Loucy (cell line): Measurements from ENCODE around the gene MRPS34.

Source experiments
- H2AFZ ChIP-seq: fragments of 200-600 bp; sonication (generic); 2 replicates; pipeline ENCODE4 v1.6.0; 2016; ENCODE audit warnings: antibody characterized with exemption, mild to moderate bottlenecking, low read length, moderate library complexity
- H3F3A ChIP-seq: fragments of 200-600 bp; 2 replicates; pipeline ENCODE4 v1.6.0; 2016; ENCODE audit warnings: antibody characterized with exemption, low read depth, mild to moderate bottlenecking
- H3K27me3 ChIP-seq: fragments of 200-600 bp; sonication (generic); 2 replicates; pipeline ENCODE4 v1.6.1; 2014; ENCODE audit warnings: low read length, mild to moderate bottlenecking; ENCODE audit not compliant: insufficient read depth, poor library complexity, severe bottlenecking
- H3K36me3 ChIP-seq: fragments of 200-600 bp; sonication (generic); 2 replicates; pipeline ENCODE4 v1.6.1; 2016; ENCODE audit warnings: low read length; ENCODE audit not compliant: insufficient read depth
- H3K4me1 ChIP-seq: fragments of 200-600 bp; sonication (generic); 2 replicates; pipeline ENCODE4 v1.5.1; 2014; ENCODE audit warnings: low read length, mild to moderate bottlenecking; ENCODE audit not compliant: insufficient read depth, poor library complexity, severe bottlenecking
- H3K4me2 ChIP-seq: fragments of 200-600 bp; sonication (generic); 2 replicates; pipeline ENCODE4 v1.6.0; 2014; ENCODE audit warnings: antibody characterized with exemption, low read length, low read depth, mild to moderate bottlenecking; ENCODE audit not compliant: poor library complexity, severe bottlenecking
- H3K4me3 ChIP-seq: fragments of 200-600 bp; sonication (generic); 2 replicates; pipeline ENCODE4 v1.5.1; 2014; ENCODE audit warnings: low read length, mild to moderate bottlenecking, mixed read lengths; ENCODE audit not compliant: poor library complexity, severe bottlenecking
- H3K79me2 ChIP-seq: fragments of 200-600 bp; sonication (generic); 2 replicates; pipeline ENCODE4 v1.6.1; 2014; ENCODE audit warnings: low read length; ENCODE audit not compliant: insufficient read depth
- H3K9ac ChIP-seq: fragments of 200-600 bp; sonication (generic); 2 replicates; pipeline ENCODE4 v1.6.0; 2014; ENCODE audit warnings: mild to moderate bottlenecking, low read depth, low read length, moderate library complexity; ENCODE audit not compliant: poor library complexity, severe bottlenecking
- H3K9me2 ChIP-seq: fragments of 200-600 bp; sonication (generic); replicated peaks from 2 replicates; pipeline ENCODE4 v1.6.1; 2016; ENCODE audit warnings: low read depth, low read length, mixed read lengths
- H3K9me3 ChIP-seq: fragments of 200-600 bp; sonication (generic); 2 replicates; pipeline ENCODE4 v1.6.1; 2014; ENCODE audit warnings: mild to moderate bottlenecking, antibody characterized with exemption, low read length, low read depth; ENCODE audit not compliant: insufficient read depth
- H4K20me1 ChIP-seq: fragments of 200-600 bp; sonication (generic); 2 replicates; pipeline ENCODE4 v1.6.0; 2014; ENCODE audit warnings: antibody characterized with exemption, low read length, mild to moderate bottlenecking; ENCODE audit not compliant: insufficient read depth, poor library complexity, severe bottlenecking
- EZH2phosphoT487 ChIP-seq: fragments of 200-600 bp; IDR thresholded peaks from 2 replicates; pipeline ENCODE4 v1.6.1; 2018; ENCODE audit warnings: antibody characterized with exemption, mild to moderate bottlenecking, moderate library complexity, borderline replicate concordance
- TF ChIP-seq, protein P1 (sequence below): fragments of 200-600 bp; sonication (generic); conservative IDR thresholded peaks from 2 replicates; pipeline ENCODE4 v1.5.1; 2014; ENCODE audit warnings: mild to moderate bottlenecking, antibody characterized with exemption, low read length

Gene MRPS34

DNA sequence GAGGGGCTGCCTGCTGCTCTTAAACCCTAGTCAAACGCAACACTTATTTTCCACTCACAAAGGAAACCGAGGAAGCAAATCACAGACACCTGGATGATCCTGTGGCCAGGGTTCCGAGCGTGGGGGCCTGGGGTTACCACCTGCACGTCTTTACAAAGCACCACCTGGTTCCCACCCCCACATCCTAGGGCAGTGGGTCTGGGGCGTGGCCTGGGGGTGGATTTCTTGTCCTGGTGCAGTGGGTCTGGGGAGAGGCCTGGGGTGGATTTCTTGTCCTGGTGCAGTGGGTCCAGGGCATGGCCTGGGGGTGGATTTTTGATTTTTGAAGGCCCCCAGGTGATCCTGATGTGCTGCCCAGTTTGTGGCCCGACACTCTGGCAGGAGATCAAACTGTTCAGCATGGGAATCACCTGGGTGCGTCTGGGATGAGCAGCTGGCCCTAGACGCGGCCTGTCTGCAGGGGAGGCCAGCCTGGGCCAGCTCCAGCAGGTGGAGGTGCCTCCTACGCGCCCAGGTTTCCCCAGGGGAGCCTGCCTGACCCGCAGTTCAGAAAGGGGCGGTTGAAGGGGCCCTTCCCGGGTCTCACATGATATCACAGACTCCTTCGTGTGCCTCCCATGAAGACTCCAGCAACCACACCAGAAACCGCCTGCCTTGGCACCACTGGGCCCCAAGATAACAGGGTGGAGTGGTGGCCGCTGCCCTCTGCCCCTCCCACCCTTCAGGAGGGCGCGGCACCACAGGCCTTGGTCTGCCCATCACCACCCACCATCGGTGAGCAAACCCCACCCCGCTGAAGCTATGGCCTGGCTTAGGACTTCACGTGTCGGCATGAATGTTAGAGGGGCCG is 47.4 kb upstream of the MRPS34 start:
- Histone ChIP-seq H3K4me3 (no peak overlapping the region), H3K36me3 (no peaks in the 10 kb centered on the region)

DNA sequence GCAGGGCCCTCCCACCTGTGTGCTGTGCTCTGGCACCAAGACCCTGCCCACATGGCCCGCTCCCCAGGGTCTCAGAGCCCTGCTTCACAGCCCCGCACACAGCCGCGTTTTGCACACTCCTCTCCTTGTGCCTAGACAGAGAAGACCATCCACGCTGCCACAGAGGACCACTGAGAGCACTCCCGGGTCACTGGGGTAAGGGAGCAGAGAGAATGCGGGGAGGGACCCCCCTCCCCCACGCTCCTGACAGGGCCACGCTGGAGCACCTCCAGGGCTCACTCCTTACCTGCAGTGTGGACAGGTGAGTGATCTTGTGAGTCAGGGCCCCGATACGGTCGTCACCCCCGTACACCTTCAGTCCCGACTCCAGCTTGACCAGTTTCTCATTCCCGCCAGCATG is 46.7 kb upstream of the MRPS34 start:
- no peak overlapping the region for H3K4me3 ChIP-seq
- no peaks in the 10 kb centered on the region for H3K9me2 ChIP-seq
- no peak overlapping the region for H3K9ac ChIP-seq
- TF ChIP-seq, protein P1, sequence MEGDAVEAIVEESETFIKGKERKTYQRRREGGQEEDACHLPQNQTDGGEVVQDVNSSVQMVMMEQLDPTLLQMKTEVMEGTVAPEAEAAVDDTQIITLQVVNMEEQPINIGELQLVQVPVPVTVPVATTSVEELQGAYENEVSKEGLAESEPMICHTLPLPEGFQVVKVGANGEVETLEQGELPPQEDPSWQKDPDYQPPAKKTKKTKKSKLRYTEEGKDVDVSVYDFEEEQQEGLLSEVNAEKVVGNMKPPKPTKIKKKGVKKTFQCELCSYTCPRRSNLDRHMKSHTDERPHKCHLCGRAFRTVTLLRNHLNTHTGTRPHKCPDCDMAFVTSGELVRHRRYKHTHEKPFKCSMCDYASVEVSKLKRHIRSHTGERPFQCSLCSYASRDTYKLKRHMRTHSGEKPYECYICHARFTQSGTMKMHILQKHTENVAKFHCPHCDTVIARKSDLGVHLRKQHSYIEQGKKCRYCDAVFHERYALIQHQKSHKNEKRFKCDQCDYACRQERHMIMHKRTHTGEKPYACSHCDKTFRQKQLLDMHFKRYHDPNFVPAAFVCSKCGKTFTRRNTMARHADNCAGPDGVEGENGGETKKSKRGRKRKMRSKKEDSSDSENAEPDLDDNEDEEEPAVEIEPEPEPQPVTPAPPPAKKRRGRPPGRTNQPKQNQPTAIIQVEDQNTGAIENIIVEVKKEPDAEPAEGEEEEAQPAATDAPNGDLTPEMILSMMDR, result no peak
- TF ChIP-seq EZH2phosphoT487, result no peak
- H3K27me3 ChIP-seq, result no peaks in the 10 kb centered on the region
- no peaks in the 10 kb centered on the region for H3K79me2 ChIP-seq
- H3F3A ChIP-seq, result no peaks in the 10 kb centered on the region
- H2AFZ ChIP-seq, result no peak overlapping the region
- H4K20me1 ChIP-seq, result no peaks in the 10 kb centered on the region
- H3K9me3 ChIP-seq, result no peaks in the 10 kb centered on the region
- H3K4me1 ChIP-seq, result no peaks in the 10 kb centered on the region
- H3K4me2 ChIP-seq, result no peak overlapping the region
- H3K36me3 ChIP-seq, result no peaks in the 10 kb centered on the region

More for the DNA sequence above, 47.4 kb upstream of the MRPS34 start:
- H4K20me1 ChIP-seq, result no peaks in the 10 kb centered on the region
- no peak overlapping the region for H2AFZ ChIP-seq
- no peaks in the 10 kb centered on the region for H3K9me3 ChIP-seq
- no peak for TF ChIP-seq EZH2phosphoT487
- TF ChIP-seq, protein P1, result no peak
- no peak overlapping the region for H3K9ac ChIP-seq
- no peak overlapping the region for H3K4me2 ChIP-seq
- no peaks in the 10 kb centered on the region for H3K27me3 ChIP-seq
- H3F3A ChIP-seq, result no peaks in the 10 kb centered on the region
- H3K9me2 ChIP-seq, result no peaks in the 10 kb centered on the region
- H3K4me1 ChIP-seq, result no peaks in the 10 kb centered on the region
- H3K79me2 ChIP-seq, result peaks cover 2% of the 10 kb centered on the region; the same call in 1 of the 2 replicates

DNA sequence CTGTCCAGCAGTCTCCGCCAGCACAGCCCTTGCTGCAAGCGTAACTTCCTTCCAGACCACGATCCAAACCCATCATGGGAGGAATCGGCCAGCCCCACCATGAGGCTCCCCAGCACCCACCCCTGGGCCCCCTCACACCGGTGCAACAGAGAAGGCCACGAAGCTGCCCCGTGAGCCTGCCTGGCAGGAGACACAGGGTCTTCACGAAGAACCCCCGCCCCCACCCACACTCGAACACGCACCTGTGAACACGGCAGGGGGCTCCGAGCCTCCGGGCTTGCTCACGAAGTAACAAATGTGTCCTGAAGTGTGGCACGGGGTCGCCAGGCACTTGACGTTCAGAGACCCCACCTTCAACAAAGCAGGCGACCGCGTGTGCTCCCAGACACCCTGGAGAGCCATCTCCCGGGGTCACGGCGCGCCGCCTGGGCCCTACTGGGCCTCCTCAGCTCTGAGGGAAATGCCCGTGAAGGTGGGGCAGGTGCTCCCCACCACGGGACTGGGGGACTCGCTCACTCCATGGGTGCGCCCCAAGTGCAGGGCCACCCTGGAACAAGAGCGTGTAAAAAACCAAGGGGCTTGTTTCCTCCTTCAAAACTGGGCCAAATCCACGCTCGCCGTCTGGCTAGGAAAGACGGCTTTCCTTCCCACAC is 46.1 kb upstream of the MRPS34 start:
- no peaks in the 10 kb centered on the region for H3K4me1 ChIP-seq
- TF ChIP-seq EZH2phosphoT487, result no peak
- TF ChIP-seq, protein P1, result no peak
- no peak overlapping the region for H2AFZ ChIP-seq
- no peaks in the 10 kb centered on the region for H3K9me2 ChIP-seq
- no peaks in the 10 kb centered on the region for H3K79me2 ChIP-seq
- no peaks in the 10 kb centered on the region for H3K9me3 ChIP-seq
- no peaks in the 10 kb centered on the region for H3K36me3 ChIP-seq
- no peaks in the 10 kb centered on the region for H4K20me1 ChIP-seq
- H3F3A ChIP-seq, result no peaks in the 10 kb centered on the region
- H3K27me3 ChIP-seq, result no peaks in the 10 kb centered on the region
- H3K4me2 ChIP-seq, result no peak overlapping the region
- H3K9ac ChIP-seq, result no peak overlapping the region
- no peak overlapping the region for H3K4me3 ChIP-seq
